SK-N-MC (cell line): ENCODE measurements around the gene RNF2.

ENCODE experiments used
- EZH2 ChIP-seq: fragments of 200-600 bp; sonication (generic); IDR thresholded peaks from one replicate; pipeline ENCODE4 v1.6.1; 2017; ENCODE audit warnings: antibody characterized with exemption
- FOXP2 ChIP-seq: optimal IDR thresholded peaks from 2 replicates; pipeline ENCODE3; 2011; ENCODE audit warnings: mild to moderate bottlenecking, moderate library complexity; ENCODE audit not compliant: insufficient read depth; ENCODE audit errors: extremely low read length, control extremely low read depth

DNA sequence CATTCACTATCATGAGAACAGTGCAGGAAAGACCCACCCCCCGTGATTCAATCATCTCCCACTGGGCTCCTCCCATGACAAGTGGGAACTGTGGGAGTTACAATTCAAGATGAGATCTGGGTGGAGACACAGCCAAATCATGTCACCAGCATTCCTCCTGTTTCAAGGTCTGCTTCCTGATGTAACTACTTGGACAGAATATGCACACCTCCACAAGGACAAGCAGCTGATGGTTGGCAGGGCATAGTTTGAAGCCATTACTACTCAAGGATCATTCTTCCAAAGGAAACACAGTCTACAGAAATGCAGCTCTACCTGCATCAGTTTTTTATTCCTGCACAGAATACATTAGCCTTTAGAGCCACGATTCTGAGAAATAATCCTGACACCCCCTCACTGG lies 28.5 kb upstream of the RNF2 start:
- TF ChIP-seq EZH2 (no peak), FOXP2 (no peak)
